ENCODE data around the gene ARHGAP8.
"Not testable (repeated sequence)": the region's sequence is repeated elsewhere in the genome, so short reads cannot be mapped to it uniquely, and the experiment has no call there.

The ARHGAP8 gene

GRCh38 chr22:44786136-44786535 is 33.8 kb downstream of the ARHGAP8 start:
- no peaks in the 10 kb centered on the region for H3K9me3 Mint-ChIP-seq
- H3K27ac Mint-ChIP-seq, result no peak overlapping the region
- CTCF ChIA-PET, result no interaction called here
- H3K27me3 Mint-ChIP-seq, result peaks cover 6% of the 10 kb centered on the region
- DNase-seq, result no peak
- no peaks in the 10 kb centered on the region for H3K4me1 Mint-ChIP-seq
- H3K4me3 Mint-ChIP-seq, result no peak overlapping the region
- no peaks in the 10 kb centered on the region for H3K36me3 Mint-ChIP-seq

DNA sequence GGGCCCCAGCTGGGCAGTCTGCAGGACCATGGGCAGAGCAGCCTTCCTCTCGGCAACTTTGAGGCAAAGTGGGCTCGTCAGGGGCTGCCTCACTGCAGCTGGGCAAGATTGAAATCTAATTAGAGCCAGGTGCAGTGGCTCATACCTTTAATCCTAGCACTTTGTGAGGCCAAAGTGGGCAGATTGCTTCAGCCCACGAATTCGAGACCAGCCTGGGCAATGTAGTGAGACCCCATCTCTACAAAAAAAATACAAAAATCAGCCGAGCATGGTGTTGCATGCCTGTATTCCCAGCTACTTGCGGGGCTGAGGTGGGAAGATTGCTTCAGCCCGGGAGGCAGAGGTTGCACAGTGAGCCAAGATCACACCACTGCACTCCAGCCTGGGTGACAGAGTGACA is 34.2 kb downstream of the ARHGAP8 start:
- H3K4me1 Mint-ChIP-seq, result no peaks in the 10 kb centered on the region
- CTCF ChIA-PET, result no interaction called here
- peaks cover 6% of the 10 kb centered on the region for H3K27me3 Mint-ChIP-seq
- H3K36me3 Mint-ChIP-seq, result no peaks in the 10 kb centered on the region
- H3K9me3 Mint-ChIP-seq, result no peaks in the 10 kb centered on the region
- no peak for DNase-seq
- no peak overlapping the region for H3K4me3 Mint-ChIP-seq
- H3K27ac Mint-ChIP-seq, result no peak overlapping the region

DNA sequence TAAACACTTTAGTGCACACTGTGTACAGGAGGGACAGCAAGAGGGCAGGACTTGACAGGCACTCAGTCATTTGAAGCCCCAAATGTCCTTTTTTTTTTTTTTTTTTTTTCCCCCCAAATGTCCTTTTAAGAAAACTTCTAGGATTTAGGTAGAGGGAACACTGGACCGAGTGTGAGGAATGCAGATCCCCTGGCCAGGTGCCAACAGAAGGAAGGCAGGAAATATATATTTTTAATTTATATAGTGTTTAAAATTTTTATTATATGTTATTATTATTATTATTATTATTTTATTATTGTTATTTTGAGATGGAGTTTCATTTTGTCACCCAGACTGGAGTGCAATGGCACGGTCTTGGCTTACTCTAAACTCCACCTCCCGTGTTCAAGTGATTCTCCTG is 35.5 kb downstream of the ARHGAP8 start:
- DNase-seq, result no peak
- no peaks in the 10 kb centered on the region for H3K9me3 Mint-ChIP-seq
- H3K36me3 Mint-ChIP-seq, result no peaks in the 10 kb centered on the region
- no peak overlapping the region for H3K4me3 Mint-ChIP-seq
- no peaks in the 10 kb centered on the region for H3K4me1 Mint-ChIP-seq
- H3K27me3 Mint-ChIP-seq, result peaks cover 6% of the 10 kb centered on the region
- no peak overlapping the region for H3K27ac Mint-ChIP-seq
- CTCF ChIA-PET, result no interaction called here

DNA sequence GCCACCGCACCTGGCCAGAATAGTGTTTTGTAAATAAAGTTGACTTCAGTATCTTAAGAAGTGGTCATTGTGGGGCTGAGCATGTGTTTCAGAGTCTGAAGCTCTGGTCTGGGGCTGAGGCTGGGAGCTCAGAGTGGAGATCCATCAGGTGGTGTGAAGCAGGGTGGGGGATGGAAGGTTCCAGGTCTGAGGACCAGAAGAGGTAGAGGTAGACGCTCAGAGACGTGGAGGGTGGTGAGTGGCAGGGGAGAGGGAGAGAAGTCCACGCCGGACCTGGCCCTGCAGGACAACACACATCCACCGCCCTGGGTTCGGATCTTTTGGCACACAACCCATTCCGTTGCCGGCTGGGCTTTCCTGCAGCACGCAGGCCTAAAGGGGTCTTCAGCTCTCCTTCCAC is 40.7 kb downstream of the ARHGAP8 start:
- CTCF ChIA-PET, result no interaction called here
- H3K27ac Mint-ChIP-seq, result no peak overlapping the region
- H3K4me1 Mint-ChIP-seq, result no peaks in the 10 kb centered on the region
- no peaks in the 10 kb centered on the region for H3K9me3 Mint-ChIP-seq
- DNase-seq, result no peak
- no peaks in the 10 kb centered on the region for H3K36me3 Mint-ChIP-seq
- H3K4me3 Mint-ChIP-seq, result no peak overlapping the region
- H3K27me3 Mint-ChIP-seq, result no peaks in the 10 kb centered on the region

GRCh38 chr22:44793506-44794172 is 41.3 kb downstream of the ARHGAP8 start:
- DNase-seq, result no peak
- CTCF ChIA-PET, result no interaction called here
- no peaks in the 10 kb centered on the region for H3K9me3 Mint-ChIP-seq
- H3K4me3 Mint-ChIP-seq, result no peak overlapping the region
- H3K27me3 Mint-ChIP-seq, result no peaks in the 10 kb centered on the region
- H3K36me3 Mint-ChIP-seq, result no peaks in the 10 kb centered on the region
- no peak overlapping the region for H3K27ac Mint-ChIP-seq
- no peaks in the 10 kb centered on the region for H3K4me1 Mint-ChIP-seq

- DNase-seq, result no peak
- H3K36me3 Mint-ChIP-seq, result no peaks in the 10 kb centered on the region
- H3K4me3 Mint-ChIP-seq, result no peak overlapping the region
- no peaks in the 10 kb centered on the region for H3K9me3 Mint-ChIP-seq
- CTCF ChIA-PET, result no interaction called here
- no peak overlapping the region for H3K27ac Mint-ChIP-seq
- no peaks in the 10 kb centered on the region for H3K27me3 Mint-ChIP-seq
- H3K4me1 Mint-ChIP-seq, result no peaks in the 10 kb centered on the region
Measured at GRCh38 chr22:44795701-44796630, 43.6 kb downstream of the ARHGAP8 start.

DNA sequence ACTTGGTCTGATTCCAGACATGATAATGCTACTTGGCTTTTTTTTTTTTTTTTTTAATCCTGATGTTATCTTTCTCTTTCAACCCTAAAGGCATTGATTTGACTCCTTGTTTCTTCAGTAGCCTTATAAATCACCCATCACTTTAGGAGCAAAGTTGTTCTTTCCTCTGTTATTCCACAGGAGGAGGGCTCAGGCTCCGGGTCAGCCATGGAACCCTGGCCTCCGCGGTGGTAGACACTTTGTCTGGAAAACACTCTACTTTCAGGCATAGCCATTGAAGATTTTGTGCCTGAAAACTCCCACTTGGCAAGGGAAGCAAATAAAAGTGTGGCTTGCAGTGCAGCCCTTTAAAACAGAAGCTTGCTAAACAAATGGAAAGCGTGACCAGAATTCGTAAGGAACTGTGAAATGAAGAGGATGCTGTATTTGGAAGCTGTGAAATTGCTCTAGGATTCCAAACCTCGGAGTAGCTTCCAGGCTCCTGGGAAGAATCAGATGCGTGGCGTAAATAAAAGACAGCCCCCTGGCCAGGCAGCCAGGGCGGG is 44.9 kb downstream of the ARHGAP8 start:
- CTCF ChIA-PET, result no interaction called here
- no peak overlapping the region for H3K4me3 Mint-ChIP-seq
- no peaks in the 10 kb centered on the region for H3K9me3 Mint-ChIP-seq
- H3K27me3 Mint-ChIP-seq, result no peaks in the 10 kb centered on the region
- DNase-seq, result no peak
- H3K27ac Mint-ChIP-seq, result no peak overlapping the region
- H3K4me1 Mint-ChIP-seq, result no peaks in the 10 kb centered on the region
- H3K36me3 Mint-ChIP-seq, result no peaks in the 10 kb centered on the region

DNA sequence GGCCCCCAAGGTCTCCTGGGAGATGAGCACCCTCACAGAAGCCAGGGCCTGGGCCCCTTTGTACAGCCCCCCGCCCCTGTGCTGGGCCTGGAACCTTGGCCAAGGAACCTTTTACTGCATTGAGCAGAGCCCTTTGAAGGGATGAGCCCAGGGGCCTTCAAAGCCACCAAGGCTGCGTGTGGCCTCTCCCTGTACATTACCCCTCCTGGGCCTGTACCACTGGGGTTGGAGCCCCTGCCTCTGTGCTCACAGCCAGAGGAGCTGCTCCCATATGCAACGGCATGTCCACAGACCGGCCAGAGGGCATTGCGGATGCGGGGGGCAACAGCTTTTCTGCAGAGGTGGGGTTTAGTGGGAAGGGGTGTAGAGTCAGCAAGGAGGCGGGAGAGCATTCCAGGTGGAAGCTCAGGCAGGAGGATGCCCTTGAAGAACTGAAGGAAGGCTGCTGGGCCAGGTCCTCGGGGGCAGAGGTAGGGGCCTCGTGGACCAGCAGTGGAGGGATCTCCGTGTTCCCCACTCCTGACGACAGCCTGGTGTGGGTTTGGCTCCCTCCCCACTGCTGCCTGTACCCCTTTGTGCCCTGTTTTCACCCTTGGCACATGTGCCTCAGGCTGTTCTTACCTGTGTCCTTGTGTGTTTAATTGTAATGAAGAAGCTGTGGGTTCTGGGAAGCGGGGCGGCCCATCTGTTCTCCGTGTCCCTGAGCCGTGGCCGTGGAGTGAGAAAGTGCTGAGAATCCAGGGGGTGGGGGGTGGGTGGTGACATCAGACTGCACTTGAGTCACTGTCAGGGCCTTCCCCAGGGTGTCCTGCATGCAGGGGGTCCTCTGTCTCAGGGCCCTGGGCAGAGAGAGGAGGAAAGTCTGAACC is 46.9 kb downstream of the ARHGAP8 start:
- no peaks in the 10 kb centered on the region for H3K9me3 Mint-ChIP-seq
- CTCF ChIA-PET, result no interaction called here
- no peak overlapping the region for H3K27ac Mint-ChIP-seq
- H3K4me1 Mint-ChIP-seq, result no peaks in the 10 kb centered on the region
- H3K36me3 Mint-ChIP-seq, result no peaks in the 10 kb centered on the region
- no peak for DNase-seq
- H3K4me3 Mint-ChIP-seq, result no peak overlapping the region
- peaks cover 3% of the 10 kb centered on the region for H3K27me3 Mint-ChIP-seq

DNA sequence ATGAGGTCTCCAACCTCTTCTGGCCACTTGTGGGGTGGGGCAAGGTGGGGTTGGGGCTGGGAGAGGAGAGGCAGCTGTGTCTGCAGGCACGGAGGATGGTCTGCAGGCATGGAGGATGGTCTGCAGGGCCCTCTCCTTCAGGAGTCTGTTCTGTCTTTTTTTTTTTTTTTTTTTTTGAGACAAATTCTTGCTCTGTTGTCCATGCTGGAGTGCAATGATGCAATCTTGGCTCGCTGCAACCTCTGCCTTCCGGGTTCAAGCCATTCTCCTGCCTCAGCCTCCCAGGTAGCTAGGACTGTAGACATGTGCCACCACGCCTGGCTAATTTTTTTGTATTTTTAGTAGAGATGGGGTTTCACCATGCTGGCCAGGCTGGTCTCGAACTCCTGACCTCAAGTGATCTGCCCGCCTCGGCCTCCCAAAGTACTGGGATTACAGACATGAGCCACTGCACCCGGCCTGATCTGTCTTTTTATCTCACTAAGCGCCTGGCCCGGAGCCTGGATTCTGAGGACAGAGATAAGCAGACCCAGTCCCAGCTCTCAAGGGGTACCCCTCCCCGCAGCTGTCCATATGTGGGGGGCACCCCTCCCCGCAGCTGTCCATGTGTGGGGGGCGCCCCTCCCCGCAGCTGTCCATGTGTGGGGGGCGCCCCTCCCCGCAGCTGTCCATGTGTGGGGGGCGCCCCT is 47.7 kb downstream of the ARHGAP8 start:
- CTCF ChIA-PET, result interaction anchor here (0.6 kb wide), 1 partner anchor 8 kb away, joined by 3 read pairs; no protein-coding TSS in a partner anchor
- not testable (repeated sequence) for H3K27ac Mint-ChIP-seq, H3K4me3 Mint-ChIP-seq, H3K36me3 Mint-ChIP-seq, H3K9me3 Mint-ChIP-seq, H3K4me1 Mint-ChIP-seq, DNase-seq, H3K27me3 Mint-ChIP-seq

GRCh38 chr22:44801476-44801875 is 49.1 kb downstream of the ARHGAP8 start:
- Mint-ChIP-seq H3K4me1 (no peaks in the 10 kb centered on the region), H3K27ac (no peak overlapping the region), H3K4me3 (no peak overlapping the region), H3K36me3 (no peaks in the 10 kb centered on the region), H3K9me3 (no peaks in the 10 kb centered on the region), H3K27me3 (peaks cover 3% of the 10 kb centered on the region)
- CTCF ChIA-PET, result no interaction called here
- no peak for DNase-seq

GRCh38 chr22:44802071-44802700 is 49.8 kb downstream of the ARHGAP8 start:
- Mint-ChIP-seq H3K27ac (no peak overlapping the region), H3K4me3 (no peak overlapping the region), H3K9me3 (no peaks in the 10 kb centered on the region), H3K36me3 (no peaks in the 10 kb centered on the region), H3K4me1 (no peaks in the 10 kb centered on the region), H3K27me3 (peaks cover 3% of the 10 kb centered on the region)
- CTCF ChIA-PET, result no interaction called here
- DNase-seq, result no peak

DNA sequence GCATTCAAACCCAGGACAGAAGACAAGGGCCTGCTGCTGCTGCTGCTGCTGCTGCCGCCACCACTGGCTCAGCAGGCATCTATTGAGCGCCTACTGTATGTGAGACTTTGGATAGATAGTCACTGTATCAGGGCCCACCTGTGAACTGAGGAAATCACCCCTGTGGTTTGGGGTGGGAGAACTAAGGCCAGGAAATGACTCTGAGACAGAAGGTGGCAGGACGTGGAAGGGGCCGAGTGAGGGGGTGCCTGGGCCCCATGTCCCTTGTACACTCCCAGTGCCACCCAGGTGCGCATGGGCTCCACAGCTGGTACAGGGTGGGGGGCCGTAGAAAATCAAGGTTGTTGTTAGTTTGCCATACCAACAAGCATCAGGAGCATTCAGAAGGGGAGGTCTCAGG is 50.6 kb downstream of the ARHGAP8 start:
- H3K27me3 Mint-ChIP-seq, result peaks cover 3% of the 10 kb centered on the region
- H3K36me3 Mint-ChIP-seq, result no peaks in the 10 kb centered on the region

GRCh38 chr22:44804327-44804726 is 52.0 kb downstream of the ARHGAP8 start:
- CTCF ChIA-PET, result interaction anchor here (1.0 kb wide), 1 partner anchor 12 kb away, joined by 3 read pairs; no protein-coding TSS in a partner anchor
- Mint-ChIP-seq H3K27ac (no peak overlapping the region), H3K4me3 (no peak overlapping the region), H3K9me3 (no peaks in the 10 kb centered on the region), H3K4me1 (peaks cover 3% of the 10 kb centered on the region), H3K36me3 (no peaks in the 10 kb centered on the region), H3K27me3 (peaks cover 3% of the 10 kb centered on the region)
- no peak for DNase-seq

More for the DNA sequence above, 50.6 kb downstream of the ARHGAP8 start:
- Mint-ChIP-seq H3K4me3 (no peak overlapping the region), H3K4me1 (no peaks in the 10 kb centered on the region), H3K9me3 (no peaks in the 10 kb centered on the region), H3K27ac (no peak overlapping the region)
- no peak for DNase-seq
- CTCF ChIA-PET, result no interaction called here

All from activated naive CD4-positive, alpha-beta T cell treated with anti-CD3 and anti-CD28 coated beads, Interleukin-2, amount 10 ng/mL, durations not matched to agents 7 days and 5 days (primary cell).